ENCODE measurements around the gene CEP350. TPM values are rescaled to one million over a fixed set of nuclear protein-coding genes. Genes with fewer than 3 reads are reported as not detected.
"Not testable (repeated sequence)": the region's sequence is repeated elsewhere in the genome, so short reads cannot be mapped to it uniquely, and the experiment has no call there.

Gene CEP350
- polyA plus RNA-seq, 2 donors: 5.0 to 5.2 TPM

DNA sequence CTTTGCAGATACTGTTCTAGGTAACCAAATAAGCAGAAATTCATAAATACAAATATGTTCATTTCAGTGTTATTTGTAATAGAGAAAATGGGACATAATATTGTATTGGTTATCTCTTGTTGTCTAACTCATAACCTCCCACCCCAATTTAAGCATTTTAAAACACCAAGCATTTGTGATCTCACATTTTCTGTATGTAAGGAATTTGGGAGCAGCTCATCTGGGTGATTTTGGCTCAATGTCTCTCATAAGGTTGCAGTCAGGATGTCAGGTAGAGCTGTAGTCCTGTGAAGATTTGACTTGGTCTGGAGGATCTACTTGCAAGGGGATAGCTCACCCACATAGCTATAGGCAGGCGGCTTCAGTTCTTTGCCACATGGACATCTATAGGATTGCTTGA lies 29.5 kb downstream of the CEP350 start:
- Histone ChIP-seq H3K36me3 (ENCODE audit: control insufficient read depth in 2 of 2, insufficient read depth in 2 of 2, low read length in 1 of 2) (no peaks in the 10 kb centered on the region), H3K9me3 (ENCODE audit: control insufficient read depth in 2 of 2, insufficient read depth in 1 of 2, low read depth in 1 of 2, low read length in 1 of 2) (no peaks in the 10 kb centered on the region)
- WGBS, 2 donors: 98 to 100% methylated on average over 1 of the region's 1 CpG

DNA sequence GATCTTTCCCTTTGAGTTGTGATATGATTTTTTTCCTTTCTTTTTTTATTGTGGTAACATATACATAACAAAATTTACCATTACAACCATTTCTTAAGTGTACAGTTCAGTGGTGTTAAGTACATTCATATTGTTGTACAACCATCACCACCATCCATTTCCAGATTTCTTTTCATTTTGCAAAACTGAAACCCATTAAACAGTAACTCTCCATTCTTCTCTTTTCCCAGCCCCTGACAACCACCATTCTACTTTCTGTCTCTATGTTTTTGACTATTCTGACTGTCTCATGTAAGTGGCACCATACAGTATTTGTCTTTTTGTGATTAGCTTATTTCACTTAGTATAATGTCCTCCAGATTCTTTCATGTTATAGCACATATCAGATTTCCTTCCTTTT lies 30.3 kb downstream of the CEP350 start:
- H3K36me3 ChIP-seq (ENCODE audit: control insufficient read depth in 2 of 2, insufficient read depth in 2 of 2, low read length in 1 of 2): no peaks in the 10 kb centered on the region
- H3K9me3 ChIP-seq (ENCODE audit: control insufficient read depth in 2 of 2, insufficient read depth in 1 of 2, low read depth in 1 of 2, low read length in 1 of 2): no peaks in the 10 kb centered on the region
- H3K4me1 ChIP-seq (ENCODE audit: control insufficient read depth in 2 of 2, insufficient read depth in 2 of 2, low read length in 1 of 2): no peaks in the 10 kb centered on the region
- H3K27me3 ChIP-seq (ENCODE audit: control insufficient read depth in 1 of 2, insufficient read depth in 2 of 2, low read length in 2 of 2): no peaks in the 10 kb centered on the region
- no peak overlapping the region for H3K4me3 ChIP-seq (ENCODE audit: low read depth in 1 of 2, low read length in 2 of 2)
- H3K27ac ChIP-seq (ENCODE audit: low read depth in 2 of 2, low read length in 1 of 2): no peak overlapping the region

More for the DNA sequence above, 29.5 kb downstream of the CEP350 start:
- no peaks in the 10 kb centered on the region for H3K27me3 ChIP-seq (ENCODE audit: control insufficient read depth in 1 of 2, insufficient read depth in 2 of 2, low read length in 2 of 2)
- no peaks in the 10 kb centered on the region for H3K4me1 ChIP-seq (ENCODE audit: control insufficient read depth in 2 of 2, insufficient read depth in 2 of 2, low read length in 1 of 2)
- no peak overlapping the region for H3K27ac ChIP-seq (ENCODE audit: low read depth in 2 of 2, low read length in 1 of 2)
- no peak overlapping the region for H3K4me3 ChIP-seq (ENCODE audit: low read depth in 1 of 2, low read length in 2 of 2)

DNA sequence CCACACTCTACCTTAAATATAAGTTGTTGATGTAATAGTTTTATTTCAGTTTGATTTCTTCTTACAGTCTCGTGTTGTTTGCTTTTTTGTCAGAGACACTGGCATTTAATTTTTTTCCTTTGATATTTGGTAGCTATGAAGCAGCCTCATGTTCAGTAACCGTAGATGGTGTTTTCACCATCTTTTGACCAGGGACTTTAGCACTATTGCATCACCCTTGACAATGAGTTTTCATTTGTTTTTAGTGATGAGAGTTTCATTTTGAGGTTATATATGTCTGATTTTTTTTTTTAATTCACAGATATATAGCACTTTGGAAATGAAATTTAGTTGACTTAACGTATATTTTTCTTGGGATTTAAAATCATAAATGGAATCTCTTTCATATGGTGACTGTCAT lies 36.2 kb downstream of the CEP350 start:
- H3K4me3 ChIP-seq (ENCODE audit: low read depth in 1 of 2, low read length in 2 of 2): no peak overlapping the region
- 87 to 90% methylated on average over 3 of the region's 3 CpGs for WGBS, 2 donors
- H3K9me3 ChIP-seq (ENCODE audit: control insufficient read depth in 2 of 2, insufficient read depth in 1 of 2, low read depth in 1 of 2, low read length in 1 of 2): no peaks in the 10 kb centered on the region
- H3K27me3 ChIP-seq (ENCODE audit: control insufficient read depth in 1 of 2, insufficient read depth in 2 of 2, low read length in 2 of 2): no peaks in the 10 kb centered on the region
- no peaks in the 10 kb centered on the region for H3K4me1 ChIP-seq (ENCODE audit: control insufficient read depth in 2 of 2, insufficient read depth in 2 of 2, low read length in 1 of 2)
- no peaks in the 10 kb centered on the region for H3K36me3 ChIP-seq (ENCODE audit: control insufficient read depth in 2 of 2, insufficient read depth in 2 of 2, low read length in 1 of 2)
- H3K27ac ChIP-seq (ENCODE audit: low read depth in 2 of 2, low read length in 1 of 2): no peak overlapping the region

DNA sequence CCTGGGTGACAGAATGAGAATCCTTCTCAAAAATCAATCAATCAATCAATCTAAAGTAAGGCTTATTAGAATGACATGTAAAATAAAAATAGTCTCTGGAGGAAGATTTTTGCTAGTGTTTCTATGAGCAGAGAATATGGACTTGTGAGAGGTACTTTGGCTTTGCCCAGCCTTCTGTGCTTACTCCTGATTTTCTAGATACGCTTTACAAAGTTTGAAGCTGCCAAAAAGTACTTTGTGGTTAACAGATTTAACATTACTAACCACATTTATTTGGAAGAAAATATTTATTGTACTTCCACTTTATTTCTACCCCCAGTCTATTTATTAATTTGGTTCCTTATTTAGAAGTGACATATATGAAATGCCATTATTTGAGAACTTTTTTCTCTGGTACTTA lies 41.0 kb downstream of the CEP350 start:
- WGBS, 2 donors: 80 to 84% methylated on average over 1 of the region's 1 CpG

GRCh38 chr1:179996099-179996498 lies 41.5 kb downstream of the CEP350 start:
- H3K36me3 ChIP-seq (ENCODE audit: control insufficient read depth in 2 of 2, insufficient read depth in 2 of 2, low read length in 1 of 2): peaks cover 0 to 2% of the 10 kb centered on the region in 2 donors

More for the DNA sequence above, 41.0 kb downstream of the CEP350 start:
- Histone ChIP-seq H3K4me3 (ENCODE audit: low read depth in 1 of 2, low read length in 2 of 2) (no peak overlapping the region), H3K27ac (ENCODE audit: low read depth in 2 of 2, low read length in 1 of 2) (no peak overlapping the region), H3K4me1 (ENCODE audit: control insufficient read depth in 2 of 2, insufficient read depth in 2 of 2, low read length in 1 of 2) (no peaks in the 10 kb centered on the region), H3K9me3 (ENCODE audit: control insufficient read depth in 2 of 2, insufficient read depth in 1 of 2, low read depth in 1 of 2, low read length in 1 of 2) (no peaks in the 10 kb centered on the region), H3K27me3 (ENCODE audit: control insufficient read depth in 1 of 2, insufficient read depth in 2 of 2, low read length in 2 of 2) (no peaks in the 10 kb centered on the region), H3K36me3 (ENCODE audit: control insufficient read depth in 2 of 2, insufficient read depth in 2 of 2, low read length in 1 of 2) (peaks cover 0 to 2% of the 10 kb centered on the region in 2 donors)

DNA sequence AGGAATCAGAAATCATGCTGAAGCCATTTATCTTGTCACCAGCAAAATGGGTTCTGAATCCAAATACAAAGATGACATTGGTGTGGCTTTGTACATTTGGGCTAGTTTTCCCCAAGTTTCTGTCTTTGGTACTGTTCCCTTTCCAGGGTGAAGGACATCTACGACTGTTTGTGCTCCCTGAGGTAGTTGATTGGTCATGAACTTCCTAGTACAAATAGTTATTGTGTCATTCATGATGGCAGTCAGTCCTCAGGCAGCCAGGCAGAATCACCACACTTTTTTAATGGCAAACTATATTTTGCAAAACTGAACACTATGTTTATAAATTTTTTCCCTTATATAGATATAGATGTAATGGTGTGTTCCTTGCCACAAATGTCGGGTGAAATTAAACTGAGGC lies 46.0 kb downstream of the CEP350 start:
- H3K36me3 ChIP-seq (ENCODE audit: control insufficient read depth in 2 of 2, insufficient read depth in 2 of 2, low read length in 1 of 2): peaks cover 0 to 2% of the 10 kb centered on the region in 2 donors
- no peaks in the 10 kb centered on the region for H3K9me3 ChIP-seq (ENCODE audit: control insufficient read depth in 2 of 2, insufficient read depth in 1 of 2, low read depth in 1 of 2, low read length in 1 of 2)
- WGBS, 2 donors: 90 to 94% methylated on average over 2 of the region's 2 CpGs
- no peak overlapping the region for H3K4me3 ChIP-seq (ENCODE audit: low read depth in 1 of 2, low read length in 2 of 2)
- H3K4me1 ChIP-seq (ENCODE audit: control insufficient read depth in 2 of 2, insufficient read depth in 2 of 2, low read length in 1 of 2): no peaks in the 10 kb centered on the region
- no peaks in the 10 kb centered on the region for H3K27me3 ChIP-seq (ENCODE audit: control insufficient read depth in 1 of 2, insufficient read depth in 2 of 2, low read length in 2 of 2)
- no peak overlapping the region for H3K27ac ChIP-seq (ENCODE audit: low read depth in 2 of 2, low read length in 1 of 2)

More at GRCh38 chr1:179996099-179996498, 41.5 kb downstream of the CEP350 start:
- H3K9me3 ChIP-seq (ENCODE audit: control insufficient read depth in 2 of 2, insufficient read depth in 1 of 2, low read depth in 1 of 2, low read length in 1 of 2): no peaks in the 10 kb centered on the region
- no peaks in the 10 kb centered on the region for H3K27me3 ChIP-seq (ENCODE audit: control insufficient read depth in 1 of 2, insufficient read depth in 2 of 2, low read length in 2 of 2)
- no peak overlapping the region for H3K27ac ChIP-seq (ENCODE audit: low read depth in 2 of 2, low read length in 1 of 2)
- no peaks in the 10 kb centered on the region for H3K4me1 ChIP-seq (ENCODE audit: control insufficient read depth in 2 of 2, insufficient read depth in 2 of 2, low read length in 1 of 2)
- no peak overlapping the region for H3K4me3 ChIP-seq (ENCODE audit: low read depth in 1 of 2, low read length in 2 of 2)
- WGBS, 2 donors: 76 to 88% methylated on average over 1 of the region's 1 CpG

- H3K27me3 ChIP-seq (ENCODE audit: control insufficient read depth in 1 of 2, insufficient read depth in 2 of 2, low read length in 2 of 2): no peaks in the 10 kb centered on the region
- H3K36me3 ChIP-seq (ENCODE audit: control insufficient read depth in 2 of 2, insufficient read depth in 2 of 2, low read length in 1 of 2): peaks cover 0 to 2% of the 10 kb centered on the region in 2 donors
- no peaks in the 10 kb centered on the region for H3K4me1 ChIP-seq (ENCODE audit: control insufficient read depth in 2 of 2, insufficient read depth in 2 of 2, low read length in 1 of 2)
- H3K27ac ChIP-seq (ENCODE audit: low read depth in 2 of 2, low read length in 1 of 2): no peak overlapping the region
- no peak overlapping the region for H3K4me3 ChIP-seq (ENCODE audit: low read depth in 1 of 2, low read length in 2 of 2)
- H3K9me3 ChIP-seq (ENCODE audit: control insufficient read depth in 2 of 2, insufficient read depth in 1 of 2, low read depth in 1 of 2, low read length in 1 of 2): no peaks in the 10 kb centered on the region
Observed at GRCh38 chr1:180002437-180002836, 47.8 kb downstream of the CEP350 start.

DNA sequence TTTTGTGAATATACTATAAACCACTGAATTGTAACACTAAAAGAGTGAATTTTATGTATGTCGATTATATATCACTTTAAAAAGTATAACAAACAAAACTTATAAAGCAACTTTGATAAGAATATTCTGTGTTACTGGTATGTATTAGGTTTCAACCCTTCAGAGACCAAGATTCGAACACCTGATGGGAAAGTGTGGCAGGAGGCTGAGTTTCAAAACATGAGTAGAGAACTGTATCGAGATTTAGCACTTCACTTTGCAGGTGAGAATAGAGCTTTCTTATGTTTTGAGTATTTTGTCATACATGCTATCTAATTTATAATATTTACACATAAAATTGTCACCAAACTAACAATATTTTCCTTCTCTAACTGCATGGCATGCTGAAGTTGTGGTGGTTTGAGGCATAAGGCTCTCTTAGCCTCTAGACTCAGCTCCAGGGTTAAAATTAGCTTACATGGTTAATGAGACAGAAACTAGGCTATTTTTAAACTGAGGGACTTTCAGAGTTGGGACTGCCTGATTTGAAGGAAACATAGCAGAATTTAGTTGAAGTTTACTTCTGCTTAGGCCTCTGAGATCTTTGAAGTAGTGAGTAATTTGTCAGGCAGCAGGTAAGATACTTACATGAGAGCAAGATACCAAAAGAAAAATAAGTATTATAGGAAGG lies 48.6 kb downstream of the CEP350 start:
- no peaks in the 10 kb centered on the region for H3K4me1 ChIP-seq (ENCODE audit: control insufficient read depth in 2 of 2, insufficient read depth in 2 of 2, low read length in 1 of 2)
- no peak overlapping the region for H3K27ac ChIP-seq (ENCODE audit: low read depth in 2 of 2, low read length in 1 of 2)
- 92 to 96% methylated on average over 3 of the region's 3 CpGs for WGBS, 2 donors
- H3K9me3 ChIP-seq (ENCODE audit: control insufficient read depth in 2 of 2, insufficient read depth in 1 of 2, low read depth in 1 of 2, low read length in 1 of 2): no peaks in the 10 kb centered on the region
- H3K36me3 ChIP-seq (ENCODE audit: control insufficient read depth in 2 of 2, insufficient read depth in 2 of 2, low read length in 1 of 2): peaks cover 0 to 2% of the 10 kb centered on the region in 2 donors
- H3K27me3 ChIP-seq (ENCODE audit: control insufficient read depth in 1 of 2, insufficient read depth in 2 of 2, low read length in 2 of 2): no peaks in the 10 kb centered on the region
- no peak overlapping the region for H3K4me3 ChIP-seq (ENCODE audit: low read depth in 1 of 2, low read length in 2 of 2)

- H3K36me3 ChIP-seq (ENCODE audit: control insufficient read depth in 2 of 2, insufficient read depth in 2 of 2, low read length in 1 of 2); H3K4me3 ChIP-seq (ENCODE audit: low read depth in 1 of 2, low read length in 2 of 2); H3K27me3 ChIP-seq (ENCODE audit: control insufficient read depth in 1 of 2, insufficient read depth in 2 of 2, low read length in 2 of 2); H3K4me1 ChIP-seq (ENCODE audit: control insufficient read depth in 2 of 2, insufficient read depth in 2 of 2, low read length in 1 of 2); H3K27ac ChIP-seq (ENCODE audit: low read depth in 2 of 2, low read length in 1 of 2); H3K9me3 ChIP-seq (ENCODE audit: control insufficient read depth in 2 of 2, insufficient read depth in 1 of 2, low read depth in 1 of 2, low read length in 1 of 2): not testable (repeated sequence)
- 95 to 100% methylated on average over 1 of the region's 1 CpG for WGBS, 2 donors
Observed at GRCh38 chr1:180006762-180007161, 52.2 kb downstream of the CEP350 start.

DNA sequence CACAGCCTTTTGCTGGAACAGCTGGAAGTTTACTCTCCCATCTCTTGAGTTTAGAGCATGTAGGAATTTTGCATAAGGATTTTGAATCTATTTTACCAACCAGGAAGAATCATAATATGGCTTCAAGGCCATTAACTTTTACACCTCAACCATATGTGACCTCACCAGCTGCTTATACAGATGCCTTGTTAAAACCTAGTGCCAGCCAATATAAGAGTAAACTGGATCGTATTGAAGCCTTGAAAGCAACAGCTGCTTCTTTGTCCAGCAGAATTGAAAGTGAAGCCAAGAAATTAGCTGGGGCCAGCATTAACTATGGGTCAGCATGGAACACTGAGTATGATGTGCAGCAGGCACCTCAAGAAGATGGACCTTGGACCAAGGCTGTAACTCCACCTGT lies 65.4 kb downstream of the CEP350 start:
- Histone ChIP-seq H3K27me3 (ENCODE audit: control insufficient read depth in 1 of 2, insufficient read depth in 2 of 2, low read length in 2 of 2) (no peaks in the 10 kb centered on the region), H3K4me1 (ENCODE audit: control insufficient read depth in 2 of 2, insufficient read depth in 2 of 2, low read length in 1 of 2) (no peaks in the 10 kb centered on the region), H3K27ac (ENCODE audit: low read depth in 2 of 2, low read length in 1 of 2) (no peak overlapping the region), H3K36me3 (ENCODE audit: control insufficient read depth in 2 of 2, insufficient read depth in 2 of 2, low read length in 1 of 2) (peaks cover 5 to 12% of the 10 kb centered on the region in 2 donors), H3K4me3 (ENCODE audit: low read depth in 1 of 2, low read length in 2 of 2) (no peak overlapping the region), H3K9me3 (ENCODE audit: control insufficient read depth in 2 of 2, insufficient read depth in 1 of 2, low read depth in 1 of 2, low read length in 1 of 2) (no peaks in the 10 kb centered on the region)
- WGBS, 2 donors: 71 to 84% methylated on average over 1 of the region's 1 CpG

Data from esophagus (tissue), 2 donors.